HepG2 (cell line): ENCODE results near the gene COG4. TPM values are rescaled to one million over a fixed set of nuclear protein-coding genes. Genes with fewer than 3 reads are reported as not detected.

Experiments used
- ATAC-seq: fragments of 200-7000 bp; cut with Tn5 transposase; 3 replicates; pipeline ENCODE4 v1.9.1; 2020; ENCODE audit warnings: mild to moderate bottlenecking, moderate library complexity
- BruUV-seq: library from RNA; stranded (reverse); fragments of 400-500 nt; replicated peaks from 2 replicates; lab custom pipeline; 2021; lab: Mats Ljungman, UMichigan
- CTCF ChIA-PET: fragments of 300-600 bp; formaldehyde crosslinking; extraction: SDS; loops from one replicate; lab custom pipeline; 2021; ENCODE audit warnings: low total read pairs, inconsistent platforms, low intra/inter-chr PET ratio; lab: Yijun Ruan, JAX
- POLR2A ChIA-PET: fragments of 350-600 bp; sonication (Branson Sonifier 250); formaldehyde crosslinking; loops from one replicate; lab custom pipeline; 2020; ENCODE audit warnings: antibody characterized with exemption, inconsistent platforms; lab: Yijun Ruan, JAX
- DNase-seq: peaks from one replicate; pipeline ENCODE4 v3.0.0-alpha.2; 2015; ENCODE audit warnings: low spot score
- FAIRE-seq: peaks from 3 replicates; lab custom pipeline; 2011; peaks lifted over from hg19 to GRCh38; lab: Jason Lieb, UNC
- H2AFZ ChIP-seq: one replicate; pipeline ENCODE4 v1.6.1; 2011; ENCODE audit warnings: low read length, inconsistent platforms
- H3K27ac ChIP-seq: fragments of 300-600 bp; 3 replicates; pipeline ENCODE4 v1.8.0; 2011; ENCODE audit warnings: mixed run types, mild to moderate bottlenecking, mixed read lengths, low read length, inconsistent platforms; ENCODE audit not compliant: insufficient read depth; ENCODE audit errors: extremely low read length
- H3K27me3 ChIP-seq, 2 experiments: fragments of 200-600 bp in 1 of 2; 2 replicates in 1 of 2; 3 replicates in 1 of 2; pipeline versions ENCODE4 v1.6.0 to v1.8.0; 2011; ENCODE audit warnings: low read length in 2 of 2, mild to moderate bottlenecking in 2 of 2, moderate library complexity in 2 of 2, inconsistent platforms in 1 of 2; ENCODE audit not compliant: insufficient read depth in 2 of 2, control insufficient read depth in 1 of 2
- H3K36me3 ChIP-seq, 2 experiments: fragments of 200-600 bp in 1 of 2; replicated peaks in 1 of 2; 2 replicates in 1 of 2; 3 replicates in 1 of 2; pipeline versions ENCODE4 v1.5.1 to v1.8.0; 2011; ENCODE audit warnings: low read length in 2 of 2, inconsistent platforms in 1 of 2; ENCODE audit not compliant: insufficient read depth in 2 of 2, control insufficient read depth in 1 of 2
- H3K4me1 ChIP-seq: 2 replicates; pipeline ENCODE4 v1.5.1; 2012; ENCODE audit warnings: low read length, inconsistent platforms; ENCODE audit not compliant: insufficient read depth
- H3K4me2 ChIP-seq: 2 replicates; pipeline ENCODE4 v1.6.0; 2011; ENCODE audit warnings: low read depth, low read length, inconsistent platforms
- H3K4me3 ChIP-seq, 3 experiments: fragments of 200-600 bp in 1 of 3; sonication (generic), shearing (Covaris generic) in 1 of 3; replicated peaks in 1 of 3; 2 replicates each; pipeline ENCODE4 v1.5.1; 2011 to 2016; ENCODE audit warnings: low read length in 3 of 3, inconsistent platforms in 2 of 3, low read depth in 2 of 3, mild to moderate bottlenecking in 2 of 3, control low read depth in 1 of 3, mixed read lengths in 1 of 3; ENCODE audit not compliant: insufficient read depth in 1 of 3
- H3K79me2 ChIP-seq: one replicate; pipeline ENCODE4 v1.6.1; 2011; ENCODE audit warnings: low read length, inconsistent platforms; ENCODE audit not compliant: insufficient read depth
- H3K9ac ChIP-seq: 2 replicates; pipeline ENCODE4 v1.6.0; 2011; ENCODE audit warnings: mild to moderate bottlenecking, low read depth, low read length, inconsistent platforms; ENCODE audit not compliant: insufficient read depth
- H3K9me3 ChIP-seq: 2 replicates; pipeline ENCODE4 v1.5.1; 2012; ENCODE audit warnings: mild to moderate bottlenecking, low read length
- H4K20me1 ChIP-seq: 2 replicates; pipeline ENCODE4 v1.6.0; 2011; ENCODE audit warnings: inconsistent platforms, mild to moderate bottlenecking, low read length, moderate library complexity; ENCODE audit not compliant: insufficient read depth
- HNRNPK ChIP-seq: fragments of 200-400 bp; formaldehyde crosslinking; IDR thresholded peaks from 2 replicates; pipeline ENCODE4 v1.6.1; 2018; ENCODE audit warnings: low read length, low read depth, moderate library complexity, mild to moderate bottlenecking; ENCODE audit not compliant: poor library complexity, severe bottlenecking
- PCBP2 ChIP-seq: fragments of 200-400 bp; formaldehyde crosslinking; optimal IDR thresholded peaks from 2 replicates; pipeline ENCODE3; 2018; ENCODE audit warnings: low read length, low read depth; ENCODE audit not compliant: poor library complexity, severe bottlenecking
- SP4 ChIP-seq: sonication (generic); formaldehyde crosslinking; IDR thresholded peaks from 2 replicates; pipeline ENCODE4 v1.8.1; 2023; ENCODE audit warnings: mild to moderate bottlenecking, missing genetic modification reagents
- ZBTB38 ChIP-seq: sonication (generic); formaldehyde crosslinking; IDR thresholded peaks from 2 replicates; pipeline ENCODE4 v1.5.1; 2020; ENCODE audit warnings: mild to moderate bottlenecking, missing genetic modification reagents
- ZNF34 ChIP-seq: sonication (generic); formaldehyde crosslinking; IDR thresholded peaks from 2 replicates; pipeline ENCODE4 v1.4.0; 2020; ENCODE audit warnings: mild to moderate bottlenecking, missing genetic modification reagents, borderline replicate concordance
- WGBS: methylation state at CpG from one replicate; pipeline ENCODE4 v1.1.6; 2017; ENCODE audit warnings: low lambda C conversion rate; 5-methylcytosine and 5-hydroxymethylcytosine counted together
- in situ Hi-C: cut with HindIII; loops from 2 replicates; pipeline ENCODE4 v1.10.0; 2017; ENCODE audit warnings: low pct_unique_long_range_greater_than_20kb; ENCODE audit not compliant: extremely low pct_ligation_motif_present
- intact Hi-C: fragments of 100-400 bp; cut with micrococcal nuclease; formaldehyde crosslinking; loops from one replicate; pipeline ENCODE4 v1.10.0; 2022; ENCODE audit not compliant: unreplicated experiment
- polyA plus RNA-seq, 8 experiments: library from polyadenylated mRNA; depleted of rRNA in 3 of 8; stranded (reverse) in 7 of 8; unstranded in 1 of 8; fragments of >200 nt; fragmentation: Illumina TruSeq in 4 of 8; extraction: Trizol in 4 of 8; gene quantifications; 2 replicates each; pipeline versions ENCODE4 v1.2.1 to v1.2.3, GENCODE V29; 2011 to 2016; ENCODE audit warnings: low read depth in 4 of 8, missing spikeins in 1 of 8, mixed read lengths in 1 of 8; ENCODE audit not compliant: insufficient read depth in 1 of 8
- total RNA-seq, 5 experiments: library from RNA; depleted of rRNA; stranded (reverse); fragments of >200 nt; fragmentation: Illumina TruSeq; extraction: Trizol; gene quantifications; 2 replicates each; pipeline ENCODE4 v1.2.3, GENCODE V29; 2016; ENCODE audit warnings: low read depth in 1 of 5
- TF ChIP-seq, protein P1 (sequence below): sonication (generic); formaldehyde crosslinking; IDR thresholded peaks from 2 replicates; pipeline ENCODE4 v1.5.0; 2020; ENCODE audit warnings: missing genetic modification reagents

The COG4 gene
- total and polyA plus RNA-seq, 2 of the 13 experiments (the other 11 are each of a cell fraction or from before 2014, with no cell fraction given): 51.1 to 73.8 TPM

DNA sequence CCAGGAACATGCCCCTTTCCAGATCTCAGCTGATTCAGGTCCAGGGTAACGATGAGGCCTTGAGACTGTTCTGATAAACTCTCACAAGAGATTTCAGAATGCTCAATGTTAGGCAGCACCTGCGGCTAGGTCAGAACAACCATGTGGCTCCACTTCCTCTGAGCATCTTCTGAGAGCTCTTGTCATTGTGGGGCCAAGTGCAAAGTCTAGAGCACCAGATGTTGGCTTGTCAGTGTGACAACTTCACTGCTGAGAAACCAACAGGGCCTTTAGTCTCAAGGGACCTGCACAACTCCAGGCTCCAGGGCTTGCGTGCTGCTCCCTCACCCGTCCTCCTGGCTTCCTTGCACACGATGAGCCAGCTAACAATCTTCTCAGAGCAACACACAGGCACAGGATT, 39.9 kb downstream of the COG4 start (continued):
- TF ChIP-seq, protein P1, sequence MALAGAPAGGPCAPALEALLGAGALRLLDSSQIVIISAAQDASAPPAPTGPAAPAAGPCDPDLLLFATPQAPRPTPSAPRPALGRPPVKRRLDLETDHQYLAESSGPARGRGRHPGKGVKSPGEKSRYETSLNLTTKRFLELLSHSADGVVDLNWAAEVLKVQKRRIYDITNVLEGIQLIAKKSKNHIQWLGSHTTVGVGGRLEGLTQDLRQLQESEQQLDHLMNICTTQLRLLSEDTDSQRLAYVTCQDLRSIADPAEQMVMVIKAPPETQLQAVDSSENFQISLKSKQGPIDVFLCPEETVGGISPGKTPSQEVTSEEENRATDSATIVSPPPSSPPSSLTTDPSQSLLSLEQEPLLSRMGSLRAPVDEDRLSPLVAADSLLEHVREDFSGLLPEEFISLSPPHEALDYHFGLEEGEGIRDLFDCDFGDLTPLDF (CRISPR knock-in tag): no peak
- no peak for TF ChIP-seq ZNF34 (CRISPR knock-in tag)
- TF ChIP-seq, all 625 proteins: peak for 0

DNA sequence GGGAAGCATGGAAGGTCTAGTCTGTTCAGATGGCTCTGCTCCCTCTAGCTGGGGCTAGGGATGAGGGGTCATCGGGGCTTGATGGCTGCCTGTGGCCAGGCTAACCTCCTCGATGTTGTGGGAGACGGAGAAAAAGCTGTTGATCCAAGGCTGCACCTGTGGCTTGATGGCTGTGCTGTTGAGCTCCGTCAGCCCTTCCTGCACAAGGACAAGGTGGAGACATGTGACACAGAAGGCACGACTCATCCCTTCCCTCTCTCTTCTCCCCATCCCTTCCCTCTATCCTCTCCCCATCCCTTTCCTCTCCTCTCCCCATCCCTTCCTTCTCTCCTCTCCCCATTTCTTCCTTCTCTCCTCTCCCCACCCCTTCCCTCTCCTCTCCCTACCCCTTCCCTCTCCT, 40.7 kb downstream of the COG4 start:
- intact Hi-C loops: no loop called here
- Histone ChIP-seq H3K4me1 (peaks cover 12% of the 10 kb centered on the region), H3K9ac (no peak overlapping the region), H3K9me3 (no peaks in the 10 kb centered on the region), H3K4me3 (no peak overlapping the region), H3K27me3 (no peaks in the 10 kb centered on the region), H3K4me2 (no peak overlapping the region), H3K27ac (peak overlapping the region; percentile 22), H3K36me3 (peaks cover 34 to 58% of the 10 kb centered on the region in 2 experiments), H4K20me1 (no peaks in the 10 kb centered on the region), H2AFZ (no peak overlapping the region), H3K79me2 (no peaks in the 10 kb centered on the region)
- no TSS peak for BruUV-seq
- in situ Hi-C loops: no loop called here
- FAIRE-seq: no peak
- WGBS: 94% methylated on average over 2 of the region's 5 CpGs
- DNase-seq: no peak
- TF ChIP-seq SP4 (no peak), HNRNPK (peak; percentile 93), ZBTB38 (peak; percentile 60; the same call in 1 of the 2 replicates), PCBP2 (peak; percentile 98)
- ATAC-seq: peak; percentile 8
- ChIA-PET POLR2A (interaction anchor here (1.0 kb wide), 1 partner anchor 101 kb away, joined by 4 read pairs; no protein-coding TSS in a partner anchor), CTCF (no interaction called here)
